Esophagus muscularis mucosa (tissue), 4 donors: ENCODE results near the gene HRAS.

Experiments
- EP300 ChIP-seq: sonication (generic); formaldehyde crosslinking; IDR thresholded peaks from one replicate; pipeline ENCODE4 v1.6.1; 2017; ENCODE audit warnings: antibody characterized with exemption
- POLR2A ChIP-seq: fragments of 450-650 bp; IDR thresholded peaks from one replicate; pipeline ENCODE4 v1.6.1; 2017; ENCODE audit warnings: antibody characterized with exemption, moderate library complexity, mild to moderate bottlenecking, low read depth
- TF ChIP-seq, protein P1 (sequence below), 3 experiments: fragments of 200-600 bp in 2 of 3; fragments of 450-650 bp in 1 of 3; sonication (generic) in 2 of 3; IDR thresholded peaks; one replicate each; pipeline ENCODE4 v1.5.1; 2017 to 2019; ENCODE audit warnings: antibody characterized with exemption in 3 of 3, mild to moderate bottlenecking in 2 of 3, moderate library complexity in 1 of 3

DNA sequence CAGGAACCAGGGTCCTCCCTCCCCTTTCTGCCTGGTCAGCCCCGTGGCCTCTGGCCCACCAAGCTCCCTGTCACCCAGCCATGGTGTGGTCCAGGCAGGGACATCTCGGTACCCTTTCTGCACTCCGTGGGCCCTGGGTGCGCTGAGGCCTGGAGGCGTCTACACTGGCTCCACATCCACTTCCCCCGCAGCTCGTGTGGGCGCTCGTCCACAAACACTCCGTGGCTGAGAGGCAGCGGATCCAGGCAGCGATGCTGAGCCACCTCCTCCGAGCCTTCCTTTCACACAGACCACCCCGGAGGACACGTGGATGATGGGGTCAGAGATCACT lies 44.5 kb downstream of the HRAS start:
- TF ChIP-seq, protein P1, sequence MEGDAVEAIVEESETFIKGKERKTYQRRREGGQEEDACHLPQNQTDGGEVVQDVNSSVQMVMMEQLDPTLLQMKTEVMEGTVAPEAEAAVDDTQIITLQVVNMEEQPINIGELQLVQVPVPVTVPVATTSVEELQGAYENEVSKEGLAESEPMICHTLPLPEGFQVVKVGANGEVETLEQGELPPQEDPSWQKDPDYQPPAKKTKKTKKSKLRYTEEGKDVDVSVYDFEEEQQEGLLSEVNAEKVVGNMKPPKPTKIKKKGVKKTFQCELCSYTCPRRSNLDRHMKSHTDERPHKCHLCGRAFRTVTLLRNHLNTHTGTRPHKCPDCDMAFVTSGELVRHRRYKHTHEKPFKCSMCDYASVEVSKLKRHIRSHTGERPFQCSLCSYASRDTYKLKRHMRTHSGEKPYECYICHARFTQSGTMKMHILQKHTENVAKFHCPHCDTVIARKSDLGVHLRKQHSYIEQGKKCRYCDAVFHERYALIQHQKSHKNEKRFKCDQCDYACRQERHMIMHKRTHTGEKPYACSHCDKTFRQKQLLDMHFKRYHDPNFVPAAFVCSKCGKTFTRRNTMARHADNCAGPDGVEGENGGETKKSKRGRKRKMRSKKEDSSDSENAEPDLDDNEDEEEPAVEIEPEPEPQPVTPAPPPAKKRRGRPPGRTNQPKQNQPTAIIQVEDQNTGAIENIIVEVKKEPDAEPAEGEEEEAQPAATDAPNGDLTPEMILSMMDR (IDR thresholded peaks at IDR 0.05), result no peak
- no peak for TF ChIP-seq EP300
- no peak for TF ChIP-seq POLR2A
